GM21423 (cell line): ENCODE measurements around the gene SAP25.

ENCODE experiments used
- ATAC-seq: cut with Tn5 transposase; IDR thresholded peaks from one replicate; pipeline ENCODE4 v1.9.1; 2021; ENCODE audit warnings: mild to moderate bottlenecking, moderate library complexity; ENCODE audit not compliant: unreplicated experiment

SAP25 gene

GRCh38 chr7:100598425-100598824, 24.7 kb upstream of the SAP25 start:
- no peak for ATAC-seq

GRCh38 chr7:100595188-100595587, 21.5 kb upstream of the SAP25 start:
- no peak for ATAC-seq

- no peak for ATAC-seq
Observed at GRCh38 chr7:100591596-100591995, 17.9 kb upstream of the SAP25 start.

GRCh38 chr7:100590077-100590737, 16.5 kb upstream of the SAP25 start:
- no peak for ATAC-seq

- no peak for ATAC-seq
Observed at GRCh38 chr7:100589341-100589947, 15.7 kb upstream of the SAP25 start.

- ATAC-seq: no peak
Observed at GRCh38 chr7:100588438-100588837, 14.7 kb upstream of the SAP25 start.

- peak; percentile 77 for ATAC-seq
Observed at GRCh38 chr7:100586266-100587025, 12.7 kb upstream of the SAP25 start, which contains the start of gene FBXO24. Gene FBXO24, plus strand, starts transcription at chr7:100586328. Its CDS starts 298 bp downstream, at chr7:100586626.

- ATAC-seq: peak; percentile 29
Observed at GRCh38 chr7:100585511-100586265, 12.0 kb upstream of the SAP25 start, which contains the start of gene LRCH4. Gene LRCH4, minus strand, starts transcription at chr7:100586129. Its CDS starts 29 bp downstream, at chr7:100586100.

- ATAC-seq: no peak
Observed at GRCh38 chr7:100584683-100585510, 11.2 kb upstream of the SAP25 start.

GRCh38 chr7:100584054-100584682, 10.5 kb upstream of the SAP25 start:
- ATAC-seq: no peak

- no peak for ATAC-seq
Observed at GRCh38 chr7:100583132-100584053, 9.7 kb upstream of the SAP25 start.

GRCh38 chr7:100582650-100583049, 8.9 kb upstream of the SAP25 start:
- ATAC-seq: no peak

GRCh38 chr7:100582041-100582579, 8.4 kb upstream of the SAP25 start:
- no peak for ATAC-seq

GRCh38 chr7:100580466-100581283, 7.0 kb upstream of the SAP25 start:
- ATAC-seq: no peak

GRCh38 chr7:100578246-100579183, 4.8 kb upstream of the SAP25 start:
- no peak for ATAC-seq

GRCh38 chr7:100577507-100577906, 3.8 kb upstream of the SAP25 start:
- ATAC-seq: no peak
